Mammary epithelial cell (primary cell): Measurements from ENCODE around the gene MCOLN3.

Experiments used
- CTCF ChIP-seq, 2 donors: IDR thresholded peaks in 1 of 2; conservative IDR thresholded peaks in 1 of 2; 2 replicates each; pipeline ENCODE4 v1.5.1; 2011 to 2012; ENCODE audit warnings: inconsistent platforms in 2 of 2, low read length in 2 of 2, mild to moderate bottlenecking in 2 of 2, control low read depth in 1 of 2, low read depth in 1 of 2; ENCODE audit not compliant: insufficient read depth in 1 of 2; ENCODE audit errors: extremely low read depth in 1 of 2
- EZH2 ChIP-seq: IDR thresholded peaks from 2 replicates; pipeline ENCODE4 v1.6.1; 2012; ENCODE audit warnings: low read length, inconsistent platforms, borderline replicate concordance

GRCh38 chr1:84971957-84972356 is 76.3 kb downstream of the MCOLN3 start:
- no peak for TF ChIP-seq CTCF (conservative IDR thresholded peaks at IDR 0.05 in 1 of 2, IDR thresholded peaks at IDR 0.05 in 1 of 2; ENCODE audit: extremely low read depth in 1 of 2, insufficient read depth in 1 of 2, low read depth in 1 of 2, low read length in 2 of 2)
- TF ChIP-seq EZH2: no peak
